Endodermal cell (in vitro differentiated cells): Measurements from ENCODE around the gene TBC1D9B. TPM values are rescaled to one million over a fixed set of nuclear protein-coding genes. Genes with fewer than 3 reads are reported as not detected.
A peak's percentile ranks its signal among the peaks of the same experiment; 100 is the strongest.

Experiments
- DNase-seq: peaks from one replicate; pipeline ENCODE4 v3.0.0-alpha.2; 2017
- H3K27ac ChIP-seq: 2 replicates; pipeline ENCODE4 v1.5.1; 2013; ENCODE audit warnings: mild to moderate bottlenecking, low read depth, low read length, moderate library complexity
- H3K27me3 ChIP-seq: 2 replicates; pipeline ENCODE4 v1.6.1; 2013; ENCODE audit warnings: mild to moderate bottlenecking, low read length, moderate library complexity; ENCODE audit not compliant: insufficient read depth, control insufficient read depth, poor library complexity, severe bottlenecking
- H3K36me3 ChIP-seq: 2 replicates; pipeline ENCODE4 v1.7.0; 2013; ENCODE audit warnings: mild to moderate bottlenecking, low read length, moderate library complexity; ENCODE audit not compliant: control insufficient read depth, insufficient read depth
- H3K4me1 ChIP-seq: one replicate; pipeline ENCODE4 v1.7.0; 2013; ENCODE audit warnings: low read length; ENCODE audit not compliant: control insufficient read depth, insufficient read depth
- H3K4me3 ChIP-seq: 2 replicates; pipeline ENCODE4 v1.5.1; 2013; ENCODE audit warnings: mild to moderate bottlenecking, low read length, moderate library complexity
- H3K9ac ChIP-seq: 2 replicates; pipeline ENCODE4 v1.6.1; 2013; ENCODE audit warnings: mild to moderate bottlenecking, low read length, moderate library complexity; ENCODE audit not compliant: poor library complexity, severe bottlenecking; ENCODE audit errors: extremely low read depth
- H3K9me3 ChIP-seq: 2 replicates; pipeline ENCODE4 v1.6.1; 2013; ENCODE audit warnings: mild to moderate bottlenecking, low read length, moderate library complexity; ENCODE audit not compliant: control insufficient read depth
- H3K27ac Mint-ChIP-seq: 2 replicates; pipeline ENCODE4 v1.8.0; 2020; ENCODE audit warnings: mixed read lengths
- H3K27me3 Mint-ChIP-seq: 2 replicates; pipeline ENCODE4 v1.8.0; 2021; ENCODE audit warnings: mild to moderate bottlenecking, mixed read lengths; ENCODE audit not compliant: insufficient read depth
- H3K36me3 Mint-ChIP-seq: 2 replicates; pipeline ENCODE4 v1.8.0; 2020; ENCODE audit warnings: low read depth, mixed read lengths
- H3K4me1 Mint-ChIP-seq: 2 replicates; pipeline ENCODE4 v1.8.0; 2020; ENCODE audit warnings: mixed read lengths
- H3K4me3 Mint-ChIP-seq: 2 replicates; pipeline ENCODE4 v1.8.0; 2020; ENCODE audit warnings: mild to moderate bottlenecking, moderate library complexity, mixed read lengths
- H3K9me3 Mint-ChIP-seq: 2 replicates; pipeline ENCODE4 v1.8.0; 2020; ENCODE audit warnings: mild to moderate bottlenecking, mixed read lengths
- WGBS, 2 experiments: methylation state at CpG; one replicate each; pipeline versions ENCODE4 v1.1.5 to v1.1.7; 2013; ENCODE audit warnings: missing lambda C conversion rate in 2 of 2, mixed read lengths in 1 of 2; ENCODE audit not compliant: insufficient coverage in 1 of 2, insufficient read length in 1 of 2; 5-methylcytosine and 5-hydroxymethylcytosine counted together
- total RNA-seq, 2 donors: library from RNA; stranded (reverse); fragmentation: NEBNext Ultra II Directional in 1 of 2; extraction: Animal tissue kit (Norgen Biotek cat#: 25700) in 1 of 2; gene quantifications; 2 replicates in 1 of 2; 3 replicates in 1 of 2; pipeline ENCODE4 v1.2.1, GENCODE V29; 2021
- TF ChIP-seq, protein P1 (sequence below): fragments of 200-600 bp; sonication (generic); conservative IDR thresholded peaks from 2 replicates; pipeline ENCODE4 v1.5.0; 2021; ENCODE audit warnings: antibody characterized with exemption, mild to moderate bottlenecking

The TBC1D9B gene
- total RNA-seq, 2 donors from 2014 or later = 118 to 127 TPM

DNA sequence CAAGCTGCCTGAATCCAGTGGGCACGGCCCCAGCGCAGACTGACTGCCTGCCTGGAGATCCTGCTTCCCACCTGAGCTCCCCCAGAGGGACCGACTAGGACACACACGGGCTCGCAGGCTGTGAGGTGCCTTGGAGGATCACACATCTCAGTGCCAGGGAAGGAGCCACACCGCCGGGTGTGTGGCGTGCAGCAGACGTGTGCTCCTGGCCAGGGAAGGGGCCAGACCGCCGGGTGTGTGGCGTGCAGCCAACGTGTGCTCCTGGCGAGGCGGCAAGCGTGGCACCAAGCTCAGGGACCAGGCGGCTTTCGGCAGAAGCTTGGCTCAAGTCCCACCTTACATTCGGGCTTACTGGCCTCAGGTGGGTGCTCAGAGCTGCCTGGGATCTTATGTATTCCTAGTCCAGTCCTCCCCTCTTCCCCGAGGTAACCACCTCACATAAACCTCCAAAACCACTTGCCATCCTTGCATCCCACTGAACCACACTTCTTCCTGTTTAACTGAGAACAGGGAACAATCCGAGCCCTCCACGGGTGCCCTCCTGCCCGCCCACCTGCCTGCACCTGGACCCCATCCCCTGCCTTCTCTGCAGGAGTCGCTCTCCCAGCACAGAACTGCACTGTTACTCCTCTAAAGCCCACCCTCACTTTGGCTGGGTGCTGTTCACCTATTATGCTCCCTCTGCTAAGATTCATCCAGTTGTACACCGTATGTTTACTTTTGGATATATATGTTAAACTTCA, 26.7 kb downstream of the TBC1D9B start:
- Histone ChIP-seq H3K4me1 (no peaks in the 10 kb centered on the region), H3K9ac (no peak overlapping the region), H3K27me3 (no peaks in the 10 kb centered on the region), H3K4me3 (no peak overlapping the region), H3K36me3 (peaks cover 58% of the 10 kb centered on the region), H3K27ac (no peak overlapping the region), H3K9me3 (peaks cover 36% of the 10 kb centered on the region)
- H3K4me3 Mint-ChIP-seq = no peak overlapping the region
- H3K36me3 Mint-ChIP-seq = peaks cover 67% of the 10 kb centered on the region
- TF ChIP-seq, protein P1, sequence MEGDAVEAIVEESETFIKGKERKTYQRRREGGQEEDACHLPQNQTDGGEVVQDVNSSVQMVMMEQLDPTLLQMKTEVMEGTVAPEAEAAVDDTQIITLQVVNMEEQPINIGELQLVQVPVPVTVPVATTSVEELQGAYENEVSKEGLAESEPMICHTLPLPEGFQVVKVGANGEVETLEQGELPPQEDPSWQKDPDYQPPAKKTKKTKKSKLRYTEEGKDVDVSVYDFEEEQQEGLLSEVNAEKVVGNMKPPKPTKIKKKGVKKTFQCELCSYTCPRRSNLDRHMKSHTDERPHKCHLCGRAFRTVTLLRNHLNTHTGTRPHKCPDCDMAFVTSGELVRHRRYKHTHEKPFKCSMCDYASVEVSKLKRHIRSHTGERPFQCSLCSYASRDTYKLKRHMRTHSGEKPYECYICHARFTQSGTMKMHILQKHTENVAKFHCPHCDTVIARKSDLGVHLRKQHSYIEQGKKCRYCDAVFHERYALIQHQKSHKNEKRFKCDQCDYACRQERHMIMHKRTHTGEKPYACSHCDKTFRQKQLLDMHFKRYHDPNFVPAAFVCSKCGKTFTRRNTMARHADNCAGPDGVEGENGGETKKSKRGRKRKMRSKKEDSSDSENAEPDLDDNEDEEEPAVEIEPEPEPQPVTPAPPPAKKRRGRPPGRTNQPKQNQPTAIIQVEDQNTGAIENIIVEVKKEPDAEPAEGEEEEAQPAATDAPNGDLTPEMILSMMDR = no peak
- H3K27ac Mint-ChIP-seq = peak overlapping the region; percentile 20
- no peaks in the 10 kb centered on the region for H3K27me3 Mint-ChIP-seq
- H3K4me1 Mint-ChIP-seq = no peaks in the 10 kb centered on the region
- no peak for DNase-seq
- 95 to 97% methylated on average over 19 to 25 of the region's 25 CpGs for WGBS, 2 experiments
- peaks cover 34% of the 10 kb centered on the region for H3K9me3 Mint-ChIP-seq

GRCh38 chr5:179880066-179880650, 27.5 kb downstream of the TBC1D9B start:
- peaks cover 64% of the 10 kb centered on the region for H3K36me3 Mint-ChIP-seq
- no peaks in the 10 kb centered on the region for H3K27me3 Mint-ChIP-seq
- WGBS, 2 experiments = 92 to 95% methylated on average over 4 to 12 of the region's 12 CpGs
- no peak overlapping the region for H3K27ac ChIP-seq
- DNase-seq = no peak
- H3K9me3 Mint-ChIP-seq = peaks cover 28% of the 10 kb centered on the region
- no peaks in the 10 kb centered on the region for H3K4me1 ChIP-seq
- H3K9me3 ChIP-seq = peaks cover 30% of the 10 kb centered on the region
- H3K27ac Mint-ChIP-seq = no peak overlapping the region
- no peaks in the 10 kb centered on the region for H3K4me1 Mint-ChIP-seq
- H3K4me3 ChIP-seq = no peak overlapping the region
- no peak overlapping the region for H3K9ac ChIP-seq
- no peaks in the 10 kb centered on the region for H3K27me3 ChIP-seq
- H3K36me3 ChIP-seq = peaks cover 51% of the 10 kb centered on the region
- H3K4me3 Mint-ChIP-seq = no peak overlapping the region
- TF ChIP-seq, protein P1 = no peak

DNA sequence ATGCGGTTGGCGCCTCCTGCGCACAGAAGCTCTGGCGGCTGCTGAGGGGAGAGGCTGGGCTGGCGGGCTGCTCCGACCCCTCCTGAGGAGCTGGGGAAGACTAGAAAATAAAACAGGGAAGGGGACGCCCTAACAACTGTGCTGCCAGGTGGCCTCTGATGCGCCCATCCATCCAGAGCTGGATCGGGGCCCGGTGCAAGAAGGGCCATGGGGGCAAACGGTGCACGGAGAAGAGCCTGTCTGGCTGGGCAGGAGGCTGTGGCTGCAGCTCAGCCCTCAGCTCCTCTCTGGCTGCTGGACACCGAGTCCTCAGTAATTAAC, 28.0 kb downstream of the TBC1D9B start:
- Histone ChIP-seq H3K4me3 (no peak overlapping the region), H3K9me3 (peaks cover 25% of the 10 kb centered on the region), H3K4me1 (no peaks in the 10 kb centered on the region), H3K27ac (no peak overlapping the region), H3K27me3 (no peaks in the 10 kb centered on the region), H3K9ac (no peak overlapping the region), H3K36me3 (peaks cover 45% of the 10 kb centered on the region)
- TF ChIP-seq, protein P1 = no peak
- Mint-ChIP-seq H3K36me3 (peaks cover 64% of the 10 kb centered on the region), H3K27me3 (no peaks in the 10 kb centered on the region), H3K4me3 (no peak overlapping the region), H3K9me3 (peaks cover 24% of the 10 kb centered on the region), H3K4me1 (no peaks in the 10 kb centered on the region), H3K27ac (no peak overlapping the region)
- DNase-seq = no peak
- 94 to 96% methylated on average over 12 to 13 of the region's 13 CpGs for WGBS, 2 experiments
